GM12878 (cell line): ENCODE measurements around the gene ARHGAP22.

Experiments used
- CEBPB ChIP-seq, 2 experiments: fragments of 150-350 bp in 1 of 2; IDR thresholded peaks; 2 replicates each; pipeline ENCODE4 v1.6.1; 2012 to 2014; ENCODE audit warnings: low read depth in 2 of 2, low read length in 2 of 2, borderline replicate concordance in 1 of 2, inconsistent platforms in 1 of 2
- HCFC1 ChIP-seq: fragments of 150-350 bp; IDR thresholded peaks from 2 replicates; pipeline ENCODE4 v1.6.1; 2014; ENCODE audit warnings: low read length
- POLR2A ChIP-seq: IDR thresholded peaks from 2 replicates; pipeline ENCODE4 v1.6.1; 2011; ENCODE audit warnings: low read depth, mild to moderate bottlenecking, low read length
- TF ChIP-seq, protein P1 (sequence below), 3 experiments: IDR thresholded peaks in 2 of 3; conservative IDR thresholded peaks in 1 of 3; 2 replicates each; pipeline ENCODE4 v1.5.1; 2011; ENCODE audit warnings: low read depth in 3 of 3, low read length in 3 of 3, mild to moderate bottlenecking in 3 of 3, control low read depth in 2 of 3, moderate library complexity in 2 of 3, inconsistent platforms in 1 of 3, mixed read lengths in 1 of 3; ENCODE audit not compliant: control insufficient read depth in 2 of 3, insufficient read depth in 1 of 3; ENCODE audit errors: extremely low read depth in 1 of 3

DNA sequence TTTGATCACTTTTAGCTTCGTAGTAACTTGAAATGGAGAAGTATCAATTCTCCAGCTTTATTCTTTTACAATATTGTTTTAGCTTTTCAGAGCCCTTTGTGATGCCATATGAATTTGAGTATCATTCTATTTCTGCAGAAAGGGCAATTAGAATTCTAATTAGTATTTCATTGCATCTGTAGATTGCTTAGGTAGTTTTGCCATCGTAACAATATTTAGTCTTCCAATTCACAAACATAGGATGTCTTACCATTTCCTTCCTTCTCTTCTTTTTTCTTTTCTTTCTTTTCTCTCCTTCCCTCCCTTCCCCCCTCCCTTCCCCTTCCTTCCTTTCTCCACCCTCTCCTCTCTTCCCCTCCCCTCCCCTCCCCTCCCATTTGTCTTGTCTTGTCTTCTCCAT lies 193.4 kb downstream of the ARHGAP22 start:
- no peak for TF ChIP-seq CEBPB (IDR thresholded peaks at IDR 0.05; ENCODE audit: borderline replicate concordance in 1 of 2, low read depth in 2 of 2, low read length in 2 of 2)
- TF ChIP-seq, protein P1, sequence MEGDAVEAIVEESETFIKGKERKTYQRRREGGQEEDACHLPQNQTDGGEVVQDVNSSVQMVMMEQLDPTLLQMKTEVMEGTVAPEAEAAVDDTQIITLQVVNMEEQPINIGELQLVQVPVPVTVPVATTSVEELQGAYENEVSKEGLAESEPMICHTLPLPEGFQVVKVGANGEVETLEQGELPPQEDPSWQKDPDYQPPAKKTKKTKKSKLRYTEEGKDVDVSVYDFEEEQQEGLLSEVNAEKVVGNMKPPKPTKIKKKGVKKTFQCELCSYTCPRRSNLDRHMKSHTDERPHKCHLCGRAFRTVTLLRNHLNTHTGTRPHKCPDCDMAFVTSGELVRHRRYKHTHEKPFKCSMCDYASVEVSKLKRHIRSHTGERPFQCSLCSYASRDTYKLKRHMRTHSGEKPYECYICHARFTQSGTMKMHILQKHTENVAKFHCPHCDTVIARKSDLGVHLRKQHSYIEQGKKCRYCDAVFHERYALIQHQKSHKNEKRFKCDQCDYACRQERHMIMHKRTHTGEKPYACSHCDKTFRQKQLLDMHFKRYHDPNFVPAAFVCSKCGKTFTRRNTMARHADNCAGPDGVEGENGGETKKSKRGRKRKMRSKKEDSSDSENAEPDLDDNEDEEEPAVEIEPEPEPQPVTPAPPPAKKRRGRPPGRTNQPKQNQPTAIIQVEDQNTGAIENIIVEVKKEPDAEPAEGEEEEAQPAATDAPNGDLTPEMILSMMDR (IDR thresholded peaks at IDR 0.05 in 2 of 3, conservative IDR thresholded peaks at IDR 0.05 in 1 of 3; ENCODE audit: control insufficient read depth in 2 of 3, extremely low read depth in 1 of 3, insufficient read depth in 1 of 3, low read depth in 3 of 3, low read length in 3 of 3) = no peak
- TF ChIP-seq HCFC1 = no peak
- no peak for TF ChIP-seq POLR2A
